ENCODE data around the gene OSCP1. TPM values are rescaled to one million over a fixed set of nuclear protein-coding genes. Genes with fewer than 3 reads are reported as not detected.

OSCP1 gene
- polyA plus RNA-seq, 1 of the 3 experiments (the other 2 are of a cell fraction), result 11.9 TPM

- Histone ChIP-seq H3K4me1 (ENCODE audit: control insufficient read depth in 1 of 2, insufficient read depth in 2 of 2, low read depth in 1 of 2, low read length in 1 of 2) (peaks cover 0 to 16% of the 10 kb centered on the region in 2 experiments; a peak in 1 of 4 replicates), H3F3A (replicated peaks; ENCODE audit: insufficient read depth) (no peaks in the 10 kb centered on the region), H4K20me1 (ENCODE audit: insufficient read depth) (no peaks in the 10 kb centered on the region), H2AFZ (ENCODE audit: low read depth) (no peak overlapping the region), H3K9ac (no peak overlapping the region), H3K79me2 (ENCODE audit: insufficient read depth) (no peaks in the 10 kb centered on the region), H3K4me3 (ENCODE audit: low read depth in 2 of 2, low read length in 1 of 2) (no peak overlapping the region), H3K9me3 (no peaks in the 10 kb centered on the region), H3K27ac (ENCODE audit: low read depth in 2 of 2, low read length in 1 of 2) (no peak overlapping the region), H3K27me3 (ENCODE audit: insufficient read depth) (no peaks in the 10 kb centered on the region), H3K36me3 (replicated peaks in 1 of 2; ENCODE audit: control insufficient read depth in 1 of 2, insufficient read depth in 2 of 2, low read length in 1 of 2) (no peaks in the 10 kb centered on the region), H3K9me2 (no peaks in the 10 kb centered on the region), H3K4me2 (no peak overlapping the region)
- TF ChIP-seq GABPA (IDR thresholded peaks at IDR 0.05; ENCODE audit: low read depth) (no peak), ELF1 (IDR thresholded peaks at IDR 0.05) (no peak), JUND (IDR thresholded peaks at IDR 0.05) (no peak), MEF2A (IDR thresholded peaks at IDR 0.05; ENCODE audit: borderline replicate concordance, low read depth) (no peak), YY1 (IDR thresholded peaks at IDR 0.05; ENCODE audit: low read depth) (no peak), REST (IDR thresholded peaks at IDR 0.05; ENCODE audit: low read depth, low read length) (no peak), FOXJ3 (CRISPR knock-in tag; IDR thresholded peaks at IDR 0.05) (no peak), MAX (IDR thresholded peaks at IDR 0.05; ENCODE audit: low read depth) (no peak)
- POLR2A ChIA-PET, result no interaction called here
- CTCF ChIA-PET, result interaction anchor here (1.1 to 1.6 kb wide), 4 partner anchors 13 to 89 kb away, joined by 3 to 6 read pairs (median 4); no protein-coding TSS in a partner anchor
- WGBS (ENCODE audit: low lambda C conversion rate), result 60% methylated on average over 14 of the region's 17 CpGs
- no peak for DNase-seq
Measured at GRCh38 chr1:36486439-36487335, 36.4 kb upstream of the OSCP1 start.

GRCh38 chr1:36486093-36486438 lies 35.8 kb upstream of the OSCP1 start:
- no peaks in the 10 kb centered on the region for H4K20me1 ChIP-seq (ENCODE audit: insufficient read depth)
- no peaks in the 10 kb centered on the region for H3F3A ChIP-seq (replicated peaks; ENCODE audit: insufficient read depth)
- ChIA-PET POLR2A (no interaction called here), CTCF (interaction anchor here (1.1 to 1.6 kb wide), 3 partner anchors 30 to 90 kb away, joined by 3 to 6 read pairs (median 5); no protein-coding TSS in a partner anchor)
- no peaks in the 10 kb centered on the region for H3K9me3 ChIP-seq
- TF ChIP-seq IRF3 (IDR thresholded peaks at IDR 0.05; ENCODE audit: low read depth, low read length) (no peak), MEF2A (IDR thresholded peaks at IDR 0.05; ENCODE audit: borderline replicate concordance, low read depth) (no peak), NRF1 (IDR thresholded peaks at IDR 0.05; ENCODE audit: low read depth, low read length) (no peak)
- H3K9ac ChIP-seq, result no peak overlapping the region
- WGBS (ENCODE audit: low lambda C conversion rate), result 86% methylated on average over 2 of the region's 2 CpGs
- no peaks in the 10 kb centered on the region for H3K79me2 ChIP-seq (ENCODE audit: insufficient read depth)
- H3K27ac ChIP-seq (ENCODE audit: low read depth in 2 of 2, low read length in 1 of 2), result no peak overlapping the region
- no peak for DNase-seq
- H3K36me3 ChIP-seq (replicated peaks in 1 of 2; ENCODE audit: control insufficient read depth in 1 of 2, insufficient read depth in 2 of 2, low read length in 1 of 2), result no peaks in the 10 kb centered on the region
- H3K4me2 ChIP-seq, result no peak overlapping the region
- peaks cover 0 to 18% of the 10 kb centered on the region in 2 experiments; a peak in 1 of 4 replicates for H3K4me1 ChIP-seq (ENCODE audit: control insufficient read depth in 1 of 2, insufficient read depth in 2 of 2, low read depth in 1 of 2, low read length in 1 of 2)
- no peaks in the 10 kb centered on the region for H3K27me3 ChIP-seq (ENCODE audit: insufficient read depth)
- no peak overlapping the region for H2AFZ ChIP-seq (ENCODE audit: low read depth)
- no peaks in the 10 kb centered on the region for H3K9me2 ChIP-seq
- H3K4me3 ChIP-seq (ENCODE audit: low read depth in 2 of 2, low read length in 1 of 2), result no peak overlapping the region

Data from SK-N-SH (cell line).